ENCODE results near the gene ARHGAP19.

ARHGAP19 gene

DNA sequence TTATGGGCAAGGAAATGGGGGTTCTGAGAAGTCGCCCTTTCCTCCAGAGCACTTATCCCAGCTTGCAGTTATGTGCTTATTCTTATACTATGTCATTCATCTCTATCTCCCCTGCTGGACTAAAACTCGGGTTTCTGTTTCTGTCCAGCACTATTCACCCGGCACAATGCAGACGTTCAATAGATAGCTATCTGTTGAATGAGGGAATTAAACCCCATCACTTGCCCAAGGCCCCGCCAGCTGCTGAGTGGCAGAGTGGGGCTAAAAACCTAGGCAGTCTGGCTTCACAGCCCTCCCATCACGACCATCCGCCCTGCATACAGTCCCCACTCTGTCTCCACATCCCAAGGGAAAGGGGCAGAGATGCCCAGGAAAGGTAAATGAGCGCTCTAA, 112.1 kb downstream of the ARHGAP19 start:
- intact Hi-C loops (cut with DNase I): no loop called here
- DNase-seq: no peak

DNA sequence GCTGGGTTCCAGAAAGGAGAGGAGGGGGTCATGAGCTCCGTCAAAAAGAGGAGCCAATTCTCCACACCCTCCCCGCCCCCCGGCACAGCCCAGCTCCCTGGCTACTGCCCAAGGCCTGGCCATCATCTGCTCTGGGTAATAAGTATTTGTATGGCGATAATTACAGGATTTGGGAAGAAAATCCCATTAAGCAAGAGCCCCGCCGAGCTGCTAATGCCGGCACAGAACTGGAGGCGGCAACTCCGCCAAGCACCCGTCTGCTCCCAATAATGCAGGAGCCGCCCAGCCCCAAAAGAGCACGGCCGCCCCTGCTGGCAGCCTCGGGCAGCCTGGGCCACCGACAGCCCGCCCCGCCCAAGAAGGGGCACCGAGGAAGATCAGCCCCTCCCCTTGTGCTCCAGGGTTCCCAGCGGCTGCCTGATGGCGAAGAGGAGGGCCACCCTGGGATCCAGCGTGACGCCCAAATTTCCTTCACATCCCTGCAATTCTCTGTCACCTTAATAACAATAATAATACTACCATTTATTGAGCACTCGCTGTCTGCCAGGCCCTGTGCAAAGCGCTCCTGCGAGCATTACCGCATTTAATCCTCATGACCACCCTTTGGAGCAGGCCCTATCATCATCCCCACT, 112.6 kb downstream of the ARHGAP19 start:
- intact Hi-C loops (cut with DNase I): no loop called here
- DNase-seq: peak in 41 of 42 donors; percentile 35 to 89 (median 68)

DNA sequence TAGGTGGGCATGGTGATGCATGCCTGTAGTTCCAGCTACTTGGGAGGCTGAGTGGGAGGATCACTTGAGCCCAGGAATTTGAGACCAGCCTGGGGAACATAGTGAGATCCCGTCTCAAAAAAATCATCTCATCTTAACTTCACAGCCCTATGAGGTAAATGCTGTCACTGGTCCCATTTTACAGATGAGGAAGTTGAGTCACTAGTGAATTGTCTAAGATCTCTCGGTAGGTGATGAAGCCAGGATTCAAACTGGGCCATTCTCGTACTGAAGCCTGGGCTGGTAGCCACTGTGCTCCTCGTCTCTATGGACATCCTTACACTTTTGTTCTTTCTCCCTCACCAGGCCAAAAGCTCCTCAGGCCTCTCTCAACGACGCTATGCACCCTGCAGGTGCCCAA, 113.1 kb downstream of the ARHGAP19 start:
- peak in 1 of 42 donors; percentile 42 for DNase-seq
- intact Hi-C loops (cut with DNase I): no loop called here

DNA sequence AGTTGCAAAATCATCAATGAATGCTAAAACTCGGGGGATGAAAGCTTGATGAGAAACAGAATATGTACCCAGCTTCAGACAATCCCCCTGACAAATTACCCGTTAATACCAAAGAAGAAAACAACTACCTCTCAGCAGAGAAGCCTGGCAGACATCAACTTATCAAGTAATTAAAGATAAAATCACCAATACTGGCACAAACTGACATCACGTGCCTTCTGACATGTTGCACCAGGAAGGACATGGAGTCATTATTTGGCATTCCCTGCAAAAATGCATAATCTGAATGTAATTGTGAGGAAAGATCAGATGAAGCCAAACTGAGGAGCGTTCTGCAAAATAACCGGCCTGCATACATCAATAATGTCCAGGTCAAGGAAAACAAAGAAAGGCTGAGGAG, 114.4 kb downstream of the ARHGAP19 start:
- no peak for DNase-seq
- intact Hi-C loops (cut with DNase I): no loop called here

DNA sequence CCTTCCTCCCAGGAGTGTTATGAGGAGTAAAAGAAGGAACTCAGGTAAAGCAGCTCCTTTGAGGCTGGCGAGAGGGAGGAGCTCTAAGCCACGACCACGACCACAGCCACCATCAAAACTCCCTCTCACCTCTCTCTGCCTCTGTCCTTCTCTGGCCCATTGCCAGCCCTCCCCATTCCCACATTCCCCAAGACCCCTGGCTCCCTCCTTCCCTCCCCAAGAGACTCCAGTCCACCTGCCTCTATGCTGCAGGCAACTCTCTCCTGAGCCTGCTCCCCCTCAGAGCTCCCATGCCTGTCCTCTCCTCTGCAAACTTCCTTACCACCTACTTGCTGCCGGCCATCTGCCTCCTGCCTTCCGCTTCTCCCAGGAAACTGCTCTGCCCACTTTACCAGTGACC, 116.2 kb downstream of the ARHGAP19 start:
- intact Hi-C loops (cut with DNase I): no loop called here
- no peak for DNase-seq

DNA sequence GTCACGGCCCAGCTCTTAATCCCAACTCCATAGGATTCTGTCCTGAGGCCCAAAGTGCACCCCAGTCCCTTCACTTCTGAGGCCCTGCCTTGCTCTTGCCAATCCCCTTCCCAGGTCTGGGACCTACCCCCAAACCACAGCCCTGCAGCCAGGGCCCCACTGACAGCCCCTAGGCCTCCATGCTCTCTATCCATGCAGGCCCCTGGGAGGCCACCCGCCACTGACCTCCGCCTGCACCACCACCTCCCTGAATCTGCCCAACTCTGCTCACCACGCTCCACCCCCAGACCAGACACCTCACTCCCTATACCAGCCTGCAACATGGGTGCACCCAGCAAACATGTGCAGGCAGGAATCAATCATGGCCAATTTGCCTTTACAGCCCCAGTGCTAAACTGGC, 116.9 kb downstream of the ARHGAP19 start:
- intact Hi-C loops (cut with DNase I): no loop called here
- DNase-seq: no peak

DNA sequence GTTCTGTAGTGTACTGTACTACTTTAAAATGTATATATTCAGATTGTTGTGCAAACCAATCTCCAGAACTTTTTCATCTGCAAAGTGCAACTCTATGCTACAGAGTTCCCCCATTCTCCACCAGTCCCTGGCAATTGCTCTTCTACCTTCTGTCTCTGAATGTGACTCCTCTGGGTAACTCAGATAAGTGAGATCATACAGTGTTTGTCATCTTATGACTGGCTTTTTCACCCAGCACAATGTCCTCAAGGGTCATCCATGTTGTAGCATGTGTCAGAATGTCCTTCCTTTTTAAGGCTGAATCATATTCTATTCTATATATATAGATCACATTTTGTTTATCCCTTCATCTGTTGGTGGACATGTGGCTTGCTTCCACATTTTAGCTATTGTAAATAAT, 117.5 kb downstream of the ARHGAP19 start:
- no peak for DNase-seq
- intact Hi-C loops (cut with DNase I): no loop called here

DNA sequence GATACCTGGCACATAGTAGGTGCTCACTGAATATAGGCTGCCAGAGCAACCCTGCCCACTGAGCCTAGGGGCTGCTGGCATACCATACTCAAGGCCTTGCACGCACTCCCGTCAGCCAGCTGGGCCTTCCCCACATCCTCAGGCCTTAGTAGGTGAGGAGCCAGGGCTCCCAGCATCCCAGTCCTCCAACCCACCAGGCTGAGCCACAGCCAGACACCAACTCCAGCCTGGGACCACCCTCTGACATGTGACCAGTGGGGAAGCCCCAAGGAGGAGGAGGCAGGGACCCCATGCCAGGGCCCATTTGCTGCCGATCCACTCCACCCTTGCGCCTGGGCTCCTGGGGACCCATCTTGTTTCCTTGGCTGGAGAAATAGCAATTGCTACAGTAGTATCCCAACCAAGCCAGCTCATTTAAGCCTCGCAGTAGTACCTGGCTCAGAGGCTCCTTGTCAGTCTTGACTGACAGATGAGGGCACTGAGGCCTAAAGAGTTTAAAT, 118.1 kb downstream of the ARHGAP19 start:
- peak in 1 of 42 donors; percentile 14 for DNase-seq
- intact Hi-C loops (cut with DNase I): no loop called here

DNA sequence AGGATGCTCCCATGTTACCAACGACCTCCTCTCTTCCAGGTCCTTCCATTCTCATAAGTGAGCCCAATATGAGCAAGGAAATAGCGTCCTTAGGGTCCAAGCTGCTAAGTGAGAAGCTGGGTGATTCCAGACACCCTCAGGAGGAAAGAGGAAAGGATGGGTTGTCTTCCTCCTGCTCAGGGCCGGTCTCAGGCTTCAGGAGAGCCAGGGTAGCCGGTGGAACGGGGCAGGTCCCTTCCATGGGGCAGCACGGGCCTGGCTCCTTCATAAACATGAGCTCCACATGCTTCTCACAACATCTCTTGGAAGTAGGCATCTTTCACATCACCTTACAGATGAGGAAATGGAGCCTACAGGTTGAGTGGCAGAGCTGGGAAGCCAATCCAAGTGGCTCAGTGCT, 119.4 kb downstream of the ARHGAP19 start:
- intact Hi-C loops (cut with DNase I): no loop called here
- peak in 1 of 42 donors; percentile 5 for DNase-seq
